ENCODE data around the gene RPL27A. TPM values are rescaled to one million over a fixed set of nuclear protein-coding genes. Genes with fewer than 3 reads are reported as not detected.

RPL27A gene
- total and polyA plus RNA-seq, 2 donors from 2014 or later = 664 to 2,260 TPM

GRCh38 chr11:8676458-8676857 is 6.1 kb upstream of the RPL27A start:
- no peak for TF ChIP-seq CTCF (IDR thresholded peaks at IDR 0.05; ENCODE audit: borderline replicate concordance, extremely low read depth, insufficient read depth)
- Histone ChIP-seq H3K4me1 (ENCODE audit: control insufficient read depth in 2 of 3, insufficient read depth in 2 of 3, low read depth in 1 of 3, low read length in 3 of 3) (peaks cover under 1 to 4% (median 2%) of the 10 kb centered on the region in 3 donors), H3K9ac (ENCODE audit: low read length in 3 of 3) (no peak overlapping the region), H3K4me3 (ENCODE audit: low read length in 3 of 3) (no peak overlapping the region), H3K27me3 (ENCODE audit: control insufficient read depth, insufficient read depth, low read length) (no peaks in the 10 kb centered on the region), H3K36me3 (ENCODE audit: control insufficient read depth in 2 of 3, insufficient read depth in 3 of 3, low read length in 3 of 3) (peaks cover 0 to 7% (median 0%) of the 10 kb centered on the region in 3 donors), H3K27ac (ENCODE audit: low read depth in 2 of 2, low read length in 2 of 2) (no peak overlapping the region), H3K9me3 (ENCODE audit: control insufficient read depth in 2 of 3, insufficient read depth in 1 of 3, low read length in 3 of 3) (no peaks in the 10 kb centered on the region)
- no peak for DNase-seq
- no peak for FAIRE-seq
- intact Hi-C loops (cut with DNase I) = no loop called here

GRCh38 chr11:8679006-8679405 is 3.6 kb upstream of the RPL27A start:
- no peak overlapping the region for H3K9ac ChIP-seq (ENCODE audit: low read length in 3 of 3)
- FAIRE-seq (no peak), DNase-seq (no peak)
- peaks cover under 1 to 3% (median under 1%) of the 10 kb centered on the region in 3 donors for H3K36me3 ChIP-seq (ENCODE audit: control insufficient read depth in 2 of 3, insufficient read depth in 3 of 3, low read length in 3 of 3)
- H3K27me3 ChIP-seq (ENCODE audit: control insufficient read depth, insufficient read depth, low read length) = no peaks in the 10 kb centered on the region
- TF ChIP-seq CTCF (IDR thresholded peaks at IDR 0.05; ENCODE audit: borderline replicate concordance, extremely low read depth, insufficient read depth) = no peak
- H3K4me3 ChIP-seq (ENCODE audit: low read length in 3 of 3) = no peak overlapping the region
- H3K27ac ChIP-seq (ENCODE audit: low read depth in 2 of 2, low read length in 2 of 2) = no peak overlapping the region
- H3K9me3 ChIP-seq (ENCODE audit: control insufficient read depth in 2 of 3, insufficient read depth in 1 of 3, low read length in 3 of 3) = no peaks in the 10 kb centered on the region
- peaks cover under 1 to 10% (median 7%) of the 10 kb centered on the region in 3 donors for H3K4me1 ChIP-seq (ENCODE audit: control insufficient read depth in 2 of 3, insufficient read depth in 2 of 3, low read depth in 1 of 3, low read length in 3 of 3)
- intact Hi-C loops (cut with DNase I) = no loop called here

GRCh38 chr11:8681837-8682302 is 722 bp upstream of the RPL27A start:
- Histone ChIP-seq H3K4me1 (ENCODE audit: control insufficient read depth in 2 of 3, insufficient read depth in 2 of 3, low read depth in 1 of 3, low read length in 3 of 3) (peaks cover 2 to 21% (median 10%) of the 10 kb centered on the region in 3 donors), H3K9ac (ENCODE audit: low read length in 3 of 3) (peak overlapping the region; percentile 75 to 99 (median 96)), H3K36me3 (ENCODE audit: control insufficient read depth in 2 of 3, insufficient read depth in 3 of 3, low read length in 3 of 3) (peaks cover 13 to 27% (median 18%) of the 10 kb centered on the region in 3 donors), H3K4me3 (ENCODE audit: low read length in 3 of 3) (peak overlapping the region; percentile 91 to 98 (median 95)), H3K27me3 (ENCODE audit: control insufficient read depth, insufficient read depth, low read length) (no peaks in the 10 kb centered on the region), H3K9me3 (ENCODE audit: control insufficient read depth in 2 of 3, insufficient read depth in 1 of 3, low read length in 3 of 3) (no peaks in the 10 kb centered on the region), H3K27ac (ENCODE audit: low read depth in 2 of 2, low read length in 2 of 2) (peak overlapping the region; percentile 91 to 95)
- FAIRE-seq = no peak
- DNase-seq = no peak
- intact Hi-C loops (cut with DNase I) = no loop called here
- TF ChIP-seq CTCF (IDR thresholded peaks at IDR 0.05; ENCODE audit: borderline replicate concordance, extremely low read depth, insufficient read depth) = no peak
